Stomach (tissue), 9 donors: ENCODE measurements around the gene RBFOX2. TPM values are rescaled to one million over a fixed set of nuclear protein-coding genes. Genes with fewer than 3 reads are reported as not detected.

ENCODE experiments used
- DNase-seq, 2 donors: peaks; one replicate each; pipeline versions ENCODE4 v3.0.0 to v3.0.0-alpha.2; 2013 to 2019
- H3K27ac ChIP-seq, 5 donors: fragments of 200-600 bp in 4 of 5; sonication (generic) in 4 of 5; one replicate each; pipeline ENCODE4 v1.5.1; 2013 to 2019; ENCODE audit warnings: mild to moderate bottlenecking in 1 of 5, moderate library complexity in 1 of 5
- H3K27me3 ChIP-seq, 3 donors: fragments of 200-600 bp; sonication (generic); one replicate each; pipeline ENCODE4 v1.5.1; 2017 to 2019; ENCODE audit warnings: mixed run types in 1 of 3
- H3K36me3 ChIP-seq, 4 donors: fragments of 200-600 bp; sonication (generic); 1 replicate in 3 of 4; 2 replicates in 1 of 4; pipeline ENCODE4 v1.5.1; 2016 to 2019
- H3K4me1 ChIP-seq, 4 donors: fragments of 200-600 bp; sonication (generic); one replicate each; pipeline ENCODE4 v1.5.1; 2016 to 2019
- H3K4me3 ChIP-seq, 4 donors: fragments of 200-600 bp; sonication (generic) in 3 of 4; one replicate each; pipeline ENCODE4 v1.5.1; 2016 to 2019; ENCODE audit warnings: mild to moderate bottlenecking in 1 of 4
- H3K9me3 ChIP-seq, 4 donors: fragments of 200-600 bp; sonication (generic); one replicate each; pipeline ENCODE4 v1.5.1; 2016 to 2019
- CTCF ChIP-seq, 7 experiments: fragments of 450-650 bp in 4 of 7; fragments of 200-600 bp in 3 of 7; sonication (generic) in 3 of 7; IDR thresholded peaks; one replicate each; pipeline ENCODE4 v1.5.1; 2016 to 2019; ENCODE audit warnings: antibody characterized with exemption in 7 of 7, control low read depth in 2 of 7, mild to moderate bottlenecking in 1 of 7
- EP300 ChIP-seq: sonication (generic); formaldehyde crosslinking; IDR thresholded peaks from one replicate; pipeline ENCODE4 v1.6.1; 2017; ENCODE audit warnings: antibody characterized with exemption
- POLR2A ChIP-seq, 4 donors: fragments of 450-650 bp; IDR thresholded peaks; one replicate each; pipeline ENCODE4 v1.6.1; 2016; ENCODE audit warnings: antibody characterized with exemption in 4 of 4, control low read depth in 2 of 4, mild to moderate bottlenecking in 1 of 4, moderate library complexity in 1 of 4
- POLR2AphosphoS5 ChIP-seq, 3 donors: sonication (generic); formaldehyde crosslinking; IDR thresholded peaks; one replicate each; pipeline ENCODE4 v1.6.1; 2016; ENCODE audit warnings: antibody characterized with exemption in 3 of 3
- WGBS, 5 donors: extraction: QIAGEN DNeasy Blood & Tissue Kit in 3 of 5; methylation state at CpG; one replicate each; pipeline versions ENCODE4 v1.1.5 to v1.1.7; 2013 to 2018; 5-methylcytosine and 5-hydroxymethylcytosine counted together
- intact Hi-C: fragments of 100-400 bp; cut with DNase I; formaldehyde crosslinking; loops from one replicate; pipeline ENCODE4 v1.15.1; 2023; ENCODE audit warnings: low total_unique reads
- polyA plus RNA-seq, 3 donors: library from polyadenylated mRNA; stranded (reverse); fragments of 200-250 nt; gene quantifications; one replicate each; pipeline ENCODE4 v1.2.3, GENCODE V29; 2013
- total RNA-seq, 5 donors: library from RNA; depleted of rRNA; stranded (reverse); fragments of >200 nt; gene quantifications; one replicate each; pipeline versions ENCODE4 v1.1.0 to v1.2.3, GENCODE V29; 2014 to 2016
- donor health status: healthy with polysubstance abuse.
- donor health status: Bipolar disorder and iron deficiency.
- donor health status: healthy.

The RBFOX2 gene
- total and polyA plus RNA-seq, 8 donors = 14.9 to 176 (median 46.7) TPM

DNA sequence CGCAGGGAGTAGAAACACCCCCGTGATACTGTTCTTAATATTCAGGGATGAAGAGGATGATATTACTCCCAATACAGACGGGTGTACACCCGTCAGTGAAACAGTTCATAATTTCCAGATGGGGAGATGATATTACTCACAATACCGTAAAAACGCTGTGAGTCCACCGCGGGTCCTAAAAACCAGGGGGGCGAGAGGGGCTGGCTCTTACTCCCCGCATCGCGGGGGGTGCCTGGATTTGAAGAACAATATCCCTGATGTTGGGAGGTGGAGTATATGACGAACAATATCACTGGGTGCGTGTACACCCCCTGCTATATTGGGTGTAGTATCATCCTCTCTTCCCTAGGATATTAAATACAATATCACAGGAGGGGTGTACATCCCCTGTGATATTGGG lies 331.5 kb downstream of the RBFOX2 start:
- TF ChIP-seq EP300 = no peak
- no peak for TF ChIP-seq CTCF (IDR thresholded peaks at IDR 0.05)
- no peak for TF ChIP-seq POLR2A (IDR thresholded peaks at IDR 0.05)
- no peak for TF ChIP-seq POLR2AphosphoS5 (IDR thresholded peaks at IDR 0.05)
- peak in 1 of 2 donors; percentile 12 for DNase-seq
- intact Hi-C loops = no loop called here
- WGBS, 5 donors = 75 to 88% (median 80%) methylated on average over 1 to 14 of the region's 14 CpGs
- H3K27ac ChIP-seq = no peak overlapping the region
- H3K4me3 ChIP-seq = no peak overlapping the region
- H3K36me3 ChIP-seq = no peaks in the 10 kb centered on the region
- no peaks in the 10 kb centered on the region for H3K27me3 ChIP-seq
- no peaks in the 10 kb centered on the region for H3K4me1 ChIP-seq
- H3K9me3 ChIP-seq = no peaks in the 10 kb centered on the region

- H3K36me3 ChIP-seq = no peaks in the 10 kb centered on the region
- WGBS, 5 donors = 81 to 88% (median 83%) methylated on average over 13 of the region's 13 CpGs
Measured at GRCh38 chr22:35695202-35695601, 333.4 kb downstream of the RBFOX2 start.

DNA sequence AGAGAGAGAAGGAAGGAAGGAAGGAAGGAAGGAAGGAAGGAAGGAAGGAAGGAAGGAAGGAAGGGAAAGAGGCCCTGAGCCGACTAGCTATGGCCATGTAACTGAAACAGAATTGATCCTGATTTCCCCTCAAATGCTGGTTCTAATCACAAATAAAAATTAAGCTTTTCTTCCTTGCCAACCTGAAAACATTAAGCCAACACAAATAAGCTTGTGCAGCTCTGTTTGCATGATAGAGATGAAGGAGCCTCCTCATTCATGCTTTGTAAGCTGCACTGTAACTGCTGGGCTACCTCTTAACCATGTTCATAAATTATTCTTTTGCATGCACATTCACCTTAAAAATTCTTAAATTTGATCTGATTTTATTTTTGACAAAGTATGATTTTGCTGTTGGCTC lies 338.6 kb downstream of the RBFOX2 start:
- WGBS, 5 donors = 33 to 56% (median 44%) methylated on average over 1 of the region's 1 CpG
- no peak overlapping the region for H3K27ac ChIP-seq
- H3K4me3 ChIP-seq = no peak overlapping the region
- H3K36me3 ChIP-seq = no peaks in the 10 kb centered on the region
- H3K27me3 ChIP-seq = no peaks in the 10 kb centered on the region
- intact Hi-C loops = no loop called here
- DNase-seq = no peak
- H3K9me3 ChIP-seq = no peaks in the 10 kb centered on the region
- no peak for TF ChIP-seq EP300
- TF ChIP-seq POLR2AphosphoS5 (IDR thresholded peaks at IDR 0.05) = no peak
- TF ChIP-seq POLR2A (IDR thresholded peaks at IDR 0.05) = no peak
- TF ChIP-seq CTCF (IDR thresholded peaks at IDR 0.05) = no peak
- no peaks in the 10 kb centered on the region for H3K4me1 ChIP-seq

More at GRCh38 chr22:35695202-35695601, 333.4 kb downstream of the RBFOX2 start:
- DNase-seq = no peak
- intact Hi-C loops = no loop called here
- TF ChIP-seq EP300 (no peak), POLR2AphosphoS5 (IDR thresholded peaks at IDR 0.05) (no peak), POLR2A (IDR thresholded peaks at IDR 0.05) (no peak), CTCF (IDR thresholded peaks at IDR 0.05) (no peak)
- Histone ChIP-seq H3K27me3 (no peaks in the 10 kb centered on the region), H3K4me1 (no peaks in the 10 kb centered on the region), H3K27ac (no peak overlapping the region), H3K4me3 (no peak overlapping the region), H3K9me3 (no peaks in the 10 kb centered on the region)

DNA sequence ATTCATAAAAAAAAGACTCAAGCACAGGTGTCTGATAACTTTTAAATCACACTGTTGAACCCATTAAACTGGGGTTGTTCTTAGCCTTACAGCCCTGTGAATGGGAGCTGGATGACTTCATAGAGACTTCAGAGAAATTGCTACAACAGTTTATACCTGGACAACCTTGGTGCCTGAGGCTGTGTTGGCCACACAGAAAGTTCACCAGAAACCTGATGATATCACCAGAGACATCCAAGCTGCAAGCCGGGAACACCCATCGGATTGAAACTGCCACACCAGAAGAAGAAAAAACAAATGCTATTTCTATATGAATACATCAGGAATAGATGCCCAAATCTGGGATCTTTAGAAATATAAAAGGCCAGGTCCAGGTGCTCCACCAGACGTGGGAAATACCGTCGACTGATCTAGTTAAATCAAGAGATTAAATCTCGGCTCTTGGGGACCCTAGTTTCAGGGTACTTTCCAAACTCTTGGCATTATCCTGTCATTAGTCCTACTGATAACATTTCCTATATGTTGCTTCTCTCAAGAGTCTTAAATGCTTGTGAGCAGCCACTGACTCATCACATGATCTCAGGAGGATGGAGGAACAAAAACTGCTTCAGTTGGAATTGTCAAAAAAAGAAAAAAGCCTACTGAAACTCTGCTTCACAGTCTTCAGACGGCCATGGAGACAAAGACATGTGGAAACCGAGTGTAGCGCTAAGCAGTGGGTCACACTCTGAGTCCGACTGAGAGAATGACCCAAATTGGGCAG lies 339.5 kb downstream of the RBFOX2 start:
- Histone ChIP-seq H3K4me3 (no peak overlapping the region), H3K9me3 (no peaks in the 10 kb centered on the region), H3K27me3 (no peaks in the 10 kb centered on the region), H3K4me1 (no peaks in the 10 kb centered on the region), H3K27ac (no peak overlapping the region), H3K36me3 (no peaks in the 10 kb centered on the region)
- intact Hi-C loops = no loop called here
- WGBS, 5 donors = 82 to 91% (median 88%) methylated on average over 10 of the region's 10 CpGs
- TF ChIP-seq POLR2A (IDR thresholded peaks at IDR 0.05) = no peak
- no peak for TF ChIP-seq CTCF (IDR thresholded peaks at IDR 0.05)
- TF ChIP-seq POLR2AphosphoS5 (IDR thresholded peaks at IDR 0.05) = no peak
- no peak for TF ChIP-seq EP300
- DNase-seq = no peak

Other genes starting within 250 kb of the RBFOX2 start
- gene APOL3, start 131.9 kb upstream of the RBFOX2 start, total RNA-seq = 10 to 100 TPM in 3 of 5 donors, 1 to 10 TPM in 1, not detected in 1; 2.9 to 29.9 (median 17.5) TPM
- gene APOL3, start 131.9 kb upstream of the RBFOX2 start, polyA plus RNA-seq = 10 to 100 TPM; 12.1 to 20.1 (median 13.9) TPM
- gene APOL4, start 173.0 kb upstream of the RBFOX2 start, total RNA-seq = 10 to 100 TPM in 1 of 5 donors, 1 to 10 TPM in 2, not detected in 2; 1.2 to 13.2 (median 3.6) TPM
- gene APOL4, start 173.0 kb upstream of the RBFOX2 start, polyA plus RNA-seq = 10 to 100 TPM in 1 of 3 donors, 1 to 10 TPM in 2; 8.2 to 12.7 (median 9.7) TPM
- 100 to 1,000 TPM in 1 of 5 donors, 10 to 100 TPM in 4; 11.6 to 101 (median 44.9) TPM for gene APOL2, start 210.7 kb upstream of the RBFOX2 start, total RNA-seq
- 10 to 100 TPM; 18.8 to 36.9 (median 20.7) TPM for gene APOL2, start 210.7 kb upstream of the RBFOX2 start, polyA plus RNA-seq
- 10 to 100 TPM in 4 of 5 donors, 1 to 10 TPM in 1; 5.2 to 87.5 (median 38.2) TPM for gene APOL1, start 224.3 kb upstream of the RBFOX2 start, total RNA-seq
- gene APOL1, start 224.3 kb upstream of the RBFOX2 start, polyA plus RNA-seq = 10 to 100 TPM in 2 of 3 donors, 1 to 10 TPM in 1; 7.3 to 58.1 (median 38.9) TPM